H1 (cell line): ENCODE measurements around the gene MYOCOS. TPM values are rescaled to one million over a fixed set of nuclear protein-coding genes. Genes with fewer than 3 reads are reported as not detected.

ENCODE experiments used
- KDM4A ChIP-seq: IDR thresholded peaks from one replicate; pipeline ENCODE4 v1.7.1; 2012; ENCODE audit warnings: low read depth, mild to moderate bottlenecking, moderate library complexity, low read length, inconsistent platforms; ENCODE audit not compliant: severe bottlenecking
- KDM5A ChIP-seq: fragments of 200-600 bp; IDR thresholded peaks from 2 replicates; pipeline ENCODE4 v1.7.1; 2012; ENCODE audit warnings: mild to moderate bottlenecking, low read length, inconsistent platforms, mixed read lengths
- NRF1 ChIP-seq: IDR thresholded peaks from 2 replicates; pipeline ENCODE4 v1.6.1; 2011; ENCODE audit warnings: mild to moderate bottlenecking, low read depth, low read length, improper control_type of control experiment
- RBBP5 ChIP-seq: IDR thresholded peaks from 2 replicates; pipeline ENCODE4 v1.7.1; 2012; ENCODE audit warnings: low read depth, mild to moderate bottlenecking, inconsistent platforms, low read length, moderate library complexity, borderline replicate concordance
- SP2 ChIP-seq: IDR thresholded peaks from 2 replicates; pipeline ENCODE4 v1.6.1; 2012; ENCODE audit warnings: mild to moderate bottlenecking, low read length, inconsistent platforms
- SRF ChIP-seq: IDR thresholded peaks from 2 replicates; pipeline ENCODE4 v1.6.1; 2011; ENCODE audit warnings: mild to moderate bottlenecking, low read depth, low read length, moderate library complexity
- polyA plus RNA-seq, 7 experiments: library from polyadenylated mRNA; depleted of rRNA in 3 of 7; stranded (reverse) in 5 of 7; unstranded in 2 of 7; fragments of >200 nt in 5 of 7; fragments of 200-250 nt in 2 of 7; gene quantifications; 1 replicate in 5 of 7; 2 replicates in 1 of 7; 4 replicates in 1 of 7; pipeline versions ENCODE4 v1.2.1 to v1.2.3, GENCODE V29; 2011 to 2013; ENCODE audit warnings: missing spikeins in 2 of 7, mixed read lengths in 2 of 7
- total RNA-seq: library from RNA; stranded (reverse); fragmentation: NEBNext Ultra II Directional; extraction: Animal tissue kit (Norgen Biotek cat#: 25700); gene quantifications from 2 replicates; pipeline ENCODE4 v1.2.1, GENCODE V29; 2021

MYOCOS gene
- total and polyA plus RNA-seq, 2 of the 8 experiments (the other 6 are each of a cell fraction or from before 2014, with no cell fraction given): not detected

GRCh38 chr1:171581766-171582165, 40.3 kb upstream of the MYOCOS start (continued):
- no peak for TF ChIP-seq KDM5A
- TF ChIP-seq NRF1: no peak
- TF ChIP-seq KDM4A: no peak
- TF ChIP-seq RBBP5: no peak
- TF ChIP-seq SP2: no peak
- no peak for TF ChIP-seq SRF
- TF ChIP-seq, all 59 proteins: peak for 0
